Fibroblast of peridontal ligament (primary cell): ENCODE measurements around the gene PIK3C2G.

ENCODE experiments used
- DNase-seq: peaks from one replicate; pipeline ENCODE4 v3.0.0-alpha.2; 2010; ENCODE audit errors: extremely low read depth

PIK3C2G gene

DNA sequence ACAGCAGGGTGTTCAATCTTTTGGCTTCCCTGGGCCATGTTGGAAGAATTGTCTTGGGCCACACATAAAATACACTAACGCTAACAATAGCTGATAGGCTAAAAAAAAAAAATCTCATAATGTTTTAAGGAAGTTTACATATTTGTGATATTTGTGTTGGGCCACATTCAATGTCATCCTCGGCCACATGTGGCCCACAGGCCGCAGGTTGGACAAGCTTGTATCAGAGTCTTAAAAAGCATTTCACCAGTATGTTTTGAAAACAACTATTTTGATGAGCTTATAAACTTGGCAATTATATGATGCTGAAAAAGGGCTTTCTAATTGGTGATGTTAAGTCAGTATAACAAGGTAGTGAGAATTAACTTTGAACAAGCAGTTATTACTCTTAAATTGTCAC is 78.9 kb downstream of the PIK3C2G start:
- DNase-seq: no peak

DNA sequence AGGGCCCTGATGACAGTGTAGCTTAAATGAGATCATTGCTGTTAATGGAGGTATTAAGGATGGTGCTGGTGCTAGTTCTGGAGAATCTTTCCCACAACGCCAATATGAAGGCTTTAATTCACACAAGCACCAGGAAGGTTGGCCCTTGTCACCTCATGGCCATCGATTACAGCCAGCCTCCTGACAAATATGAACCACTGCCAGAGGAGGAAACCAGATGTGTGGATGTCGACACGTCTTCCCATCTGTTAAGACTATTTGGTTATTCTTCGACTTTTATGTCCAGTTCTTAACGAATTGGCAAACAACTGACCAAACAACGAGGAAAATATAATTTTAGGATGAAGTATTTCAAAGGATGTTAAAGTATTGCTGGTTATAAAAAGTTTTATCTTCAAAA is 79.5 kb downstream of the PIK3C2G start:
- no peak for DNase-seq

DNA sequence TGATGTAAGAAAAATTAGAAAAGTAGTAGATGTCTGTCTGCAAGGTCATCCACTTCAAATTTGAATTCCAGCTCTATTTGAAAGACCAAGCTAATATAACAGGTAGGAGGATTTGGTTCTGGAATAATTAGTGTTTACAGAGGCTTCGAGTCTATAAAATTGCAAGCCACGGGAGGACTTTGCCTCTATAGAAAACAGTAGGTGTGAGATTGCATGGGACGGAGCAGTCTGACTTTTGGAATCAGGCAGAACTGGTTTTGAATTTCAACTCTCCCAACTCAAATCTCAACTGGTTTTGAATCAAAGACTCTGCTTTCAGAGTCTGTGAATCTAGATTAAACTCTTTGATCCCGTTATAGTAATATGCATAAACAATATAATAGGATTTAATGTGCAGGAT is 82.4 kb downstream of the PIK3C2G start:
- DNase-seq: no peak

DNA sequence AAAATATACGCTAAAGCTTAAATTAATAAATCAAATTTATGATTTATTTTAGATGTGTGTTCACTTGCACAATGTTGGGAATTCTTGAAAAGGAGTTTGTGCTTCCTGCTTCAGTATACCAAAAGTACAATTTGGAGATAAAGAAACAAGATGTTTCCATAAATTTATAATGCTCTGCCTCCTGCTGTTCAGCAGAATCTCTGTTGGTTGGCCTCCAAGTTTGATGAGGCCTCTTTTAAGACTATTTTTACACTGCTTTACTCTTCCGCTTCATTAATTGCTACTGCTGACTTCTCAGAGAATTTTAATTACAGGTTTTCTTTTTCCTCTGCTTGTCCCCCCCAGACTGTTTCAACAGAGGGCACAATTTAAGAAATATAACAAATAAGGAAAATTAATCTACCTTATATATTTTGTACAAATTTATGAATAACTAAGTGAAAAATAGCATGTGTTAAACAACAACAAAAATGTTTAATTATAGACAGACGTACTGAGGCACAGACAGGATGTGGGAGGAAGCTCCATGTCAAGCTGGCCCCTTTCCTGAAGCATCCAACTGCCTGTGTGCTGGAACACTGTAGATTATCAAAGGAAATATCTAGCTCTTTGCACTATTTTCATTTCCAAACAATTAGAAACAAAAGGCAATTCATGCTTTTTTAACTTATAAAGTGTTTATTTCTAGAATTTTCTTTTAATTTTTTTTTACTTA is 83.9 kb downstream of the PIK3C2G start:
- DNase-seq: no peak

DNA sequence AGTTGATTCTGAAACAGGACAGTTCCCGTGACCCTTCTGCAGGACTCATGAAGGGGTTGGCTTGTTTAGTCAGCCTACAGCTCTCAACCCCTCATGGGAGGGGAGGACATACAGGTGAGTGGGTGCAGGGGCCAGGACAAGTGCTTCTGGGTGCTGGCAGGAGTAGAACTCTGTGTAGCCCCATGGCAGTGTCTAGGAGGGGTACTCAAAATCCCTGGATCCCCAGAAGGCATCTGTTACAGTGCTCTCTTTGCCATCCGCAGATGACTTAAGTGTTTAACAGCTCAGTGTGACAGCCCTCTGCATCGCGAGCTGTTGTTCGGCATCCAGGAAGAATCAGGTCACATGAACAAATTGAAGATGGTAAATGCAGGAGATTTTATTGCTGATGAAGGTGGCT is 91.0 kb downstream of the PIK3C2G start:
- DNase-seq: no peak

DNA sequence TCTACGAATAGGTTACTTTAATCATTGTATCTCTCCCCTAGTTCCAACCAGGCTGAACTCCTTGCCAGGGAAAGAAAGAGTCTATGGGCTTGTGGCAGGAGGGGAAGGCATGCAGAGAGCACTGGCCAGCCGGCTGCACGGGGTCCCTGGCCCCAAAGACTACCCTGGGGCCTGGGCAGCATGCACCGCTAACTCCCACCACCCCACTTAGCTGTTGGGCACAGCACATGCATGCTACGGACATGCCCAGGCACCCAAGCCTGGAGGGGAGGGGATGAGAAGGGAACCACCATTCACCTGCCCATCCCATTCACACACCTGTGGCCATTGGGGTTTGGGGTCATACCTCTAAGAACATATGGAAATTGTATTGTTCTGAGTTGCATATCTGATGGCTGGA is 94.1 kb downstream of the PIK3C2G start:
- DNase-seq: no peak

DNA sequence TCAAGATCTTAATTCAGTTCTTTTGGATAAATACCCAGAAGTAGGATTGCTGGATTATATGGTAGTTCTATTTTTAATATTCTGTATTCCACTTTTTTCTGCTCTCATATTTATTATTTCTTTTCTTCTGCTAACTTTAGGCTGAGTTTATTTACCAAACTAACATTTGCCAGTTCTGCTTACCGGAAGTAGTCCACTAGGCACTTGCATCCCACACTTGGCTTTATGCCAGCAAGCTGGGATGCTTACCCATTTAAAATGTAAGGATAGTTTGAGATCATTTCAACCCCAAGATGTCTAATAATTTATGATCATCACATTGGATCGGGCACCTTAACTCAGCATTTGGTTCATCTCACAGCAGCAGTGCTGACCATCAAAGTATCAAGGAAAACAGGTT is 96.8 kb downstream of the PIK3C2G start:
- no peak for DNase-seq

DNA sequence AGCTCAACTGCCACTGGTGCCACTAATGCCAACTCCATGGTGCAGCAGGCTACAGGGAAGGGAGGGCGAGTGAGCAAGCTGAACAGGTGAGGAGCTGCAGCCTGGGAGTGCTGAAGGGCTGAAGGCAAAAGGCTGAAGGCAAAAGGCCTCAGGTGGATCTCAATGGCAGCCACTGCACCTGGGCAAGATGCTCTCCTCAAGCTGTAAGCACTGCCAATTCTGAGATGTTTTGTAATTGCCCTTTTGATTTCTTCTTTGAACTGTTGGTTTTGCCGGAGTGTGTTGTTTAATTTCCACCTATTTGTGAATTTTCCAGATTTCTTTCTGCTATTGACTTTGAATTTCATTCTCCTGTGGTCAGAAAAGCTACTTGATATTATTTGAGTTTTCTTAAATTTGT is 97.6 kb downstream of the PIK3C2G start:
- DNase-seq: no peak

DNA sequence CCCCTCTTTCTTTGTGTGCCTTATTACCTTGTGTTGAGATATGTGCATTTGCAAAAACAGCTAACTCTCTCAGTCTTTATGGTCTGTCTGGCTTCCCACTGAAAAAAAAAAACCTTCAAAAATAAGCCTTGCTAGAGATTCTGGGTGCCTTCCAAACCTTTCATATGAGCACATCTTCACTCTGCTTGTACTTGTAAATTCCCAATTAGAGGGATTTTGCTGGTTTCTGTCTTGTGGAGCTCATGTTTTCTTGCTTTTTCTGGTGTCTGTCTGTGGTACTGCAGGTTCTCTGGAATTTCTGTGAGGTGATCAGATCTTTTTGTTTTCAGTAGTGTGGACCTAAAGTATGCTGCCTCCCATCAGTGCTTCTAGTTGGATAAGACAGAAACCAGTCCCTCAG is 100.1 kb downstream of the PIK3C2G start:
- DNase-seq: no peak

DNA sequence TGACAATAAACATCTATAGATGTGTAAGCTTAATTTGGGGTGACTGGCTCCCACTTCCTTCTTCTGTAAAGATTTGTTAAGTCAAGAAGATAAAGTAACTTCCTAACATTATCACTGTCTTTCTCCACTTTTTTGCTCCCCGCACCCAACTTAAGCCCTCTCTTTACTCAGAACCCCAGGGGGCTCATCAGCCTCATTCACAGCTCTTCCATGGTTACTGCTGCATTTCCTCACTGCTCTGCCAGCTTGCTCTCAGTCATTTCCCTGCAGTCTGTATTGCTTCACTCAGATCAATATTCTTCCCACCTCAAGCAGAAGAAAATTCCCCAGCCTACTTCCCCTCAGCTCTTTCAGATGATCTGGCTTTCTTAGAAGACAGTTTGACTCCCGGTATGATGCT is 102.0 kb downstream of the PIK3C2G start:
- DNase-seq: no peak

DNA sequence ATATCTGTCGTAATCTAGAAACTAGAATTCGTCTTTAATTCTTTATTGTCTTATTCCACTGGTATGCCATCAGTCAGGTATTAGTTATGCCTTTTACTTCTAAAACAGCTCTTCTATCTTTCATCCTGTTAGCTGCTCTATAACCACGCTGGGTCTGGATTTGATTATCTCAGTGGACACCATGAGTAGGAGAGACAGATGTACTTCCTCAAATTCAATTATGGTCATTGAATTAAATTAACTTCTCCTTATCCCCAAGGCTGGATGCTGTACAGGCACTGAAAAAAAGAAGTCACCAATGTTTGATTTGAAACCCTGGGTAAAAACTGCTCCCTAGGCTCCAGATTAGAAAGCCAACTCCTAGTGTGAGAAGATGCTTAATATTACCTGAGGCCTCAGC is 107.3 kb downstream of the PIK3C2G start:
- DNase-seq: no peak

DNA sequence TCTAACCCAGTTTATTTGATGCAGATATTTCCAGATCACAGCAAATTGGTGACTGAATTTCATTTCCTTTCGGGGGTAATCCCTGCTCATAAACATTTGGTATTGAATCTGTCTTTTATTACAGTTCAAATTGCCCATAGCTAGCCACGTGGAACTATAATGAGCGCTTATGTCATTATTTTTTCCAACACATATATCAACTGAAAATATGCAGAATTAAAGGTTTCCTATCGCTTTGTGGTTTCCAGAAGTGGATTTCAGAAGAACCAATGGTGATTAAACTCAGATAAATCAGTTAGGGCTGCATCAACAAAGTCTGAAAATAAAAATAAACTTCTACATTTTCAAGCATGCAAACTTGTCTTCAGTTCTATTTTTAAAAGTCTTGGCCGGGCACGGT is 111.9 kb downstream of the PIK3C2G start:
- peak; percentile 37 for DNase-seq

DNA sequence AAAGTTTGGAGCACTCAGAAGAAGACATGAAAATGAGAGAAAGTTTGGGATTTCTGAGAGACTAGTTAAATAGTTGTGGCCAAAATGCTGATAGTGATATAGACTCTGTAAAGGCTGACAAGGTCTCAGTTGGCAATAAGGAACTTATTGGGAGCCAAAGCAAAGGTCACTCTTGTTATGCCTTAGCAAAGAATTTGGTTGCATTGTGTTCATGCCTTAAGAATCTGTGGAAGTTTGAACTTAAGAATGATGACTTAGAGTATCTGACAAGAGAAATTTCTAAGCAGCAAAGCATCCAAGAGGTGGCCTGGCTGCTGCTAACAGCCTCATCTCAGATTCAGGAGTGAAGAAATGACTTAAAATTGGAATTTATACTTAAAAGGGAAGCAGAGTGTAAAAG is 113.8 kb downstream of the PIK3C2G start:
- peak; percentile 49 for DNase-seq

DNA sequence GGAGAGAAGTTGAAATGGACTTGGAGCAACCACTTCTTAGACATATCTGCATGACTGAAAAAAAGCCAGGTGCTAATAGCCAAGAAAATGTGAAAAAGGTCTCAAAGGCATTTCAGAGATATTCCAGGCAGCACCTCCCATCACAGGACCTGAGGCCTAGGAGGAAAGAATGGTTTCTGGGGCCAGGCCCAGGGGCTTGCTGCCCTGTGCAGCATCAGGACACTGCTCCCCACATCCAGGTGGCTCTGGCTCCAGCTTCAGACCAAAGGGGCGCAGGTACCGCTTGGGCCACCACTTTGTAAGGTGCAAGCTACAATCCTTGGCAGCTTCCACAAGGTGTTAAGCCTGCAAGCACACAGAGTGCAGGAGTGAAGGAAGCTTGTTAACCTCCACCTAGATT is 114.3 kb downstream of the PIK3C2G start:
- DNase-seq: no peak

DNA sequence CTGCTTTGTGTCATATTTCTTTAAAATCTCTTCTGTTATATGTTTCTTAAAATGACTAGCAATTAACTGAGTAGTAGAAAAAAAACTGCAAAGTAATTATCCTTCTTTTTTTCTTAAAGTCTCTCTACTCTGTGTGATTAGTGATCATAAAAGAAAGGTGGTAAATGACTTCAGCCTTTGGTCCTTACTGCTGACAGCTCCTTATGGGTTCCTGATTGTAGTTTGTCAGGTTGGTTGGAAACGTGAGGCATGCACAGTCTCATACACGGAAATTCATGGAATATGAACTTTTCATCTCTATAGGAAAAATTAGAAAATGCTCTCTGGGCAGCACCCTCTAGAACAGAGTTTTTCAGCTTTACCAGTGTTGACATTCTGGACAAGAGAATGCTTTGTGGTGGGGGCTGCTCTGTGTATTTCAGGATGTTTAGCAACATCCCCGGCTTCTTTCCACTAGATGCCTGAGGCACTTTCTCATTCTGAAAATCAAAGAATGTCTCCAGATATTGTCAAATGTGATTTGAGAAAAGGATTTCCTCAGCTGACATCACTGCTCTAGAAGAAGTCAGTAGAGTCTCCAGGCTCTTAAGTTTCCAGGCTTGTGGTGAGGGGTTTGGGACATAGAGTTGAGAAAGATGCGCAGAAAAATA is 121.0 kb downstream of the PIK3C2G start:
- peak; percentile 77 for DNase-seq

DNA sequence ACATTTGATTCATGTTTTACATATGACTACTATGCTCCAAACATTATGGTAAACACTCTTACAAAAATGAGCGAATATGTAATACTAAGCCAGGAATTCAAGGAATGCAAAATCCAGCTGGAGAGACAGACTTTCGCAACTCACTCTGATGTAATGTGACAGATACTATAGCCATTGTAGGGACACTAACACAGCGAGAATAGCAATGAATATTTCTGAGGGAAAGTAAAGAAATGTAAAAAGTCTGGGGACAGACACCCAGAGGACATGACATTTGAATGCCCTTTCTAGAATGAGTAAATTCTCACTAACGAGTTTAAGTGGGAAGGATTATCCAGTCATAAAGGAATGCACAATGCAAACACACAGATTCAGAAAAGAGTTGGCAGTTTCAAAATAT is 121.9 kb downstream of the PIK3C2G start:
- peak; percentile 95 for DNase-seq

DNA sequence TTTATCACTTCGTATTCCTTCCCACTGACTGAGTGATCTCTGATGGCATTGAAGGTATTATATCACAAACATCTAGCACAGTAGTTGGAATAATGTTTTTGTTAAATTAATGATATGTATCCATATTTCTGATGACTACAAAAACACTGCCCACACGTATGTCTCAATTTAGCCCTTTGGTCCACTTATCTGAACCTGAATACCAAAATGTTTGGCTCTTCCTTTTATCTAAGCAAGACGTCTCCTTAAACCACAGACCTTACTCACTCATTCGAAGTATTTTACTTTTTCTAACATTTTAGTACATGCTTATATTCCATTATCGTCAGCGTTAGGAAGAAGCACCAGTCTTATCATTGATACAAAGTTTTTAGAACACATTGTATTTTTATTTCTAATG is 126.4 kb downstream of the PIK3C2G start:
- no peak for DNase-seq

DNA sequence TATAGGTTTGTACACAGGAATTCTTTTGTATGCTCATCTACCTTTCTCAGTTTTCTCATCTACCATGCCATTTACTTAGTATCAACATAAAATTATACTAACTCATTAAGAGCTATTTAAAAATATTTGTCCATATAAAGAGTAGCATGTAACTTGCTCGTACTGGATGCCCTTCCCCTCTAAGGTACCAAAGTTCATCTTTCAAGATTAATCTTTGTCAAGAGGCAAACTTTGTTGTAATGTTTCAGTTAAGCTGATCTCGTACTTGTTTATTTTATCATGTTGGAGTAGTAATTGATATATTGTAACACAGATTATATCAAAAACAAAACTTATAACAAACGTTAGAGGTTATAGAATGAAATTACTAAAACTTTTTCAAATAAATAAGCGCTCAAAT is 128.5 kb downstream of the PIK3C2G start:
- no peak for DNase-seq

DNA sequence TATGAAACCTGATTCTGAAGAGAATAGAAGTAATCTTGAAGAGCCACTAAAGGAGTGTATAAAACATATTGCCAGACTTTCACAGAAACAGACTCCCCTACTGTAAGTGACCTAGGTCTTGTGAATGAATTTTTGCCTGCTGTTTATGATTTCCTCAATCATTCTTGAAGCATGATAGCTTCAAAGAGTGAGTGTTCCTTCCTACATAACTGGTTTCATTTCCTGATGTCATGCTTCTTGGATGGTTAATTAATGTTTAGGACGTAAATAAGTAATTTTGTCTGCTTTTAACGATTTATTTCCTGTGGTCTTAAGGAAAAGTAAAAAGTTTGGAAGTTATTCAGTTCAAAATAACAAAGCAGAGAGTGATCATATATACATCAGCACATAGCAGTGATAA is 129.8 kb downstream of the PIK3C2G start:
- DNase-seq: peak; percentile 5

DNA sequence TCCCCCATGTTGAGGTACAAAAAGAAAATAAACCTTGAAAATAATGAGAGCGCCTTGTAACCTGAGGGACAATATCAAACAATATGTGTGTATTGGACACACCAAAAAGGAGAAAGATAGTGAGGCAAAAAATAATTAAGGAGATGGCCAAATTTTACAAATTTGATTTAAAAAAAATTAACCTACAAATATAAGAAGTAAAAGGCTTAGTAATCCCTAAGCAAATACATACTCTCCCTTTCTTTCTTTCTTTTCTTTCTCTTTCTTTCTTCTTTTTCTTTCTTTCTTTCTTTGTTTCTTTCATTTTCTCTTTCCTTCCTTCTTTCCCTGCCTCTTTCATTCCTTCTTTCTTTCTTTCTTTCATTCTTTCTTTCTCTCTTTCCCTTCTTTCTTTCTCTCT is 133.4 kb downstream of the PIK3C2G start:
- no peak for DNase-seq

DNA sequence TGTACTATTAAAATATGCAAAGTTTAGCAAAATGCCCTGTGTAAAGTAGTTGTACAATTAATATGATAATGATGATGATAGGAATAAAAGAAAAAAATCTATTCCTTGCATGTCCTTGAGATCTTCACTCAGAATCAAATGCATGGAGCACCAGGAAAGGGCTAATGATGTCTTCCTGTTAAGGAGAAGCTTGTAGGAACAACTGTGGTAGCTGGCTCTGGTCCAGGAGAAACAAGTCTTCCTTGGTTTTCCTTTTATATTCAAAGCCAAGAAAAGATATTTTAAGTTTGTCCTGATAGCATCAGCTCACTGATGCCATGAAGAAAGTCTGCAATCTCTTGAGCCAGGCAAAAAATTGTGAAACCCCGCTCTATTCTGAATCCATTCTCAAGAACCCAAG is 138.9 kb downstream of the PIK3C2G start:
- peak; percentile 19 for DNase-seq

DNA sequence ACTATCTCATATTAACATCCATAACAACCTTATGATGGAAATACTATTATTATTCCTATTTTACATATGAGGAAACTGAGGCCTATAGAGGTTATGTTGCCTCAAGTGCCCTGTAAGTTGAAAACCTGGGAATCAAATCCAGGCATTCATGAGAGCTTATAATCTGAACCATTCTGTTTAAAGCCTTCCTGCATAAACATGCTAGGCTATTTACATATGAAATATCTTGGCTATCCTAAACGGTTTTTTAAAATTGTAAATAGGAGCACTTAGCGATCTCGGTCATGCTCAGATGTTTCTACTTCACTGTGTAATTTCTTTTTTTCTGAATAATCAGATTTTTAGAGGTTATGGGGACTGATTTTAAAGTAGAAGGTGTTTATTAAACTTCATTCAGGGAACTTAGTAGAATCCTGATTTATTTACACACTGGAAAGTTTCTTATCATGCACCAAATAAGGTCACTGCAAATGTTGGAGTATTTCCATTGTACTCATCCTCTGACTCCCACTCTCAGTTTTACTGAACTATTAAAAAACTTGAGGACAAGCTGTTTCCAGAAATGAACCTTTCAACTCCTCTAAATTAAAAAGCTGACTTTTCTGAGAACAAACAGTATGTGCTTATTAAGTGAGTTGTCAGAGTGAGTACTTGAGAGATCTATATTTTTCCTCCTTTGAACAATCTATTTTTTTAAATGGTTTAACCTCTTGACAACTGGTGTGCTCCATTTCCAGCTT is 141.7 kb downstream of the PIK3C2G start:
- DNase-seq: no peak

DNA sequence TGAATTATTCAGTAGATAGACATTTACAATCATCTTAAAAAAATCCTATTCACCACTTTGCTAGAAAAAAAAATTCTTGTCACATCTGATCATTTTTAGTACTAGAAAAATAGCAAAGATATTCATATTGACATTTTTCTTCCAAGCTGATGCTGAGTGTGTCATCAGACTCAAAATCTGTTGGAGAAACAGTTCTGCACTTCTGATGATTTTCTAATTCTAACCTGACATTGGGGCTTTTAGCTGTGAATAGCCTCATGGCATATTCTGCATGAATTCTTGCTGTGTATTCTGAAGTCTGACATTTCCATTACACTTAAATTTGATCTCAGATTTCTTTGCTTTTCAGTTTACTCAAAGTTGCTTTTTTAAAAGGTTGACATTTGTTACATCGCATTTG is 150.1 kb downstream of the PIK3C2G start:
- no peak for DNase-seq
